ENCODE results near the gene POLK. TPM values are rescaled to one million over a fixed set of nuclear protein-coding genes. Genes with fewer than 3 reads are reported as not detected.

POLK gene
- total and polyA plus RNA-seq, 8 donors: 3.7 to 145 (median 21.2) TPM

DNA sequence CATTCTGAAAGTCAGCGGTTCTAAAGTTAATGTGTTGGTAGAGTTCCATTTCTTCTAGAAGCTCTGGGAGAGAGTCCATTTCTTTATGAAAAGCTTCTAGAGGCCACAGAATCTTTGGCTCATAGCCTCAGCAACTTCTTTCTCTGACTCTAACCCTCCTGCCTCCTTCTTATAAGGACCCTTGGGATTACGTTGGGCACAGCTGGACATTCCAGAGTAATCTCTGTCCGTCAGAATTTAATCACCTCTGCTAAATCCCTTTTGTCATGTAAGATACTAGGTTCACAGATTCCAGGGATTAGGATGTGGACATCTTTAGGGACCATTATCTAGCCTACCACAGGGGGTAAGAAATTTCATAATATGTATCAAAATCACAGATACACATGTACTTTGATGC lies 77.0 kb downstream of the POLK start:
- Histone ChIP-seq H3K27me3 (no peaks in the 10 kb centered on the region), H3K4me3 (no peak overlapping the region), H3K9me3 (no peaks in the 10 kb centered on the region), H3K27ac (no peak overlapping the region), H3K36me3 (peaks cover 8 to 67% (median 64%) of the 10 kb centered on the region in 4 donors), H3K4me1 (no peaks in the 10 kb centered on the region)
- intact Hi-C loops (cut with DNase I; ENCODE audit: low total_unique reads): no loop called here
- DNase-seq: no peak
- WGBS, 5 donors: 82 to 94% (median 90%) methylated on average over 3 of the region's 3 CpGs
- TF ChIP-seq POLR2A (IDR thresholded peaks at IDR 0.05): no peak
- no peak for TF ChIP-seq POLR2AphosphoS5 (IDR thresholded peaks at IDR 0.05)
- no peak for TF ChIP-seq CTCF (IDR thresholded peaks at IDR 0.05)
- no peak for TF ChIP-seq EP300 (IDR thresholded peaks at IDR 0.05)

GRCh38 chr5:75600535-75600934 lies 88.8 kb downstream of the POLK start:
- TF ChIP-seq POLR2AphosphoS5 (IDR thresholded peaks at IDR 0.05): no peak
- no peak for TF ChIP-seq EP300 (IDR thresholded peaks at IDR 0.05)
- TF ChIP-seq POLR2A (IDR thresholded peaks at IDR 0.05): no peak
- no peak for TF ChIP-seq CTCF (IDR thresholded peaks at IDR 0.05)
- H3K27ac ChIP-seq: no peak overlapping the region
- peaks cover 2 to 52% (median 32%) of the 10 kb centered on the region in 4 donors for H3K36me3 ChIP-seq
- H3K4me1 ChIP-seq: no peaks in the 10 kb centered on the region
- intact Hi-C loops (cut with DNase I; ENCODE audit: low total_unique reads): no loop called here
- no peak overlapping the region for H3K4me3 ChIP-seq
- H3K9me3 ChIP-seq: no peaks in the 10 kb centered on the region
- no peak for DNase-seq
- no peaks in the 10 kb centered on the region for H3K27me3 ChIP-seq

DNA sequence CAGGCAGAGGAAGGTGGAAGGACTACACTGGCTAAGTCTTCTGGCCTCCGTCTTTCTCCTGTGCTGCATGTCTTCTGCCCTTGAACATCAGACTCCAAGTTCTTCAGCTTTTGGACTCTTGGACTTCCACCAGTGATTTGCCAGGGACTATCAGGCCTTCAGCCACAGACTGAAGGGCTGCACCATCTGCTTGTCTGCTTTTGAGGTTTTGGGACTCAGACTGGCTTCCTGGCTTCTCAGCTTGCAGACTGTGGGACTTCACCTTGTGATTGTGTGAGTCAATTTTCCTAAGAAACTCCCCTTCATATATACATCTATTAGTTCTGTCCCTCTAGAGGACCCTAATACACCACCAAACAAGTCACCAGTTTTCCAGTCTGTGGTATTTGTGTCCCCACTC lies 89.9 kb downstream of the POLK start:
- peaks cover 0 to 45% (median 25%) of the 10 kb centered on the region in 4 donors for H3K36me3 ChIP-seq
- intact Hi-C loops (cut with DNase I; ENCODE audit: low total_unique reads): no loop called here
- TF ChIP-seq EP300 (IDR thresholded peaks at IDR 0.05) (no peak), CTCF (IDR thresholded peaks at IDR 0.05) (no peak), POLR2AphosphoS5 (IDR thresholded peaks at IDR 0.05) (no peak), POLR2A (IDR thresholded peaks at IDR 0.05) (no peak)
- H3K27ac ChIP-seq: no peak overlapping the region
- no peaks in the 10 kb centered on the region for H3K4me1 ChIP-seq
- 93 to 100% (median 97%) methylated on average over 1 of the region's 1 CpG for WGBS, 5 donors
- no peak for DNase-seq
- no peaks in the 10 kb centered on the region for H3K27me3 ChIP-seq
- H3K4me3 ChIP-seq: no peak overlapping the region
- H3K9me3 ChIP-seq: no peaks in the 10 kb centered on the region

DNA sequence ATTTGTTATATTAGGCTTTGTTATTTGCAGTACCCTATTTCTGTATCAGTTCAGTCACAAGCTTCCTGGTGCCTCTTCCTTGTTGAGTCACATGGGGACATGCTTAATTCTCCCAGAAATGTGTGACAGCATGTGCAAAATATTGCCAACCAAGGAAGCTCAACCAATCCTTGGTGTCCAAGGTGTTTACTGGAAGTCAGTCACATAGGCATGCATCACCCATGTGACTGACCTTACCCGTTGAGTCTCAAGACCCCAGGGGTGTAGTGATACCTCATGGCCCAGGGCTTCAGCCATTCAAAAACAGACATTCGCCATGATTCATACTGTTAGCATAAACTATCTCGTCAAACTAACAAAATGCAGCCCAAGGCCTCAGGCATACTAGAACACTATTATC lies 90.3 kb downstream of the POLK start:
- Histone ChIP-seq H3K27me3 (no peaks in the 10 kb centered on the region), H3K36me3 (peaks cover 0 to 41% (median 22%) of the 10 kb centered on the region in 4 donors), H3K9me3 (no peaks in the 10 kb centered on the region), H3K4me1 (no peaks in the 10 kb centered on the region), H3K4me3 (no peak overlapping the region), H3K27ac (no peak overlapping the region)
- intact Hi-C loops (cut with DNase I; ENCODE audit: low total_unique reads): no loop called here
- DNase-seq: no peak
- 82 to 90% (median 87%) methylated on average over 3 of the region's 3 CpGs for WGBS, 5 donors
- TF ChIP-seq CTCF (IDR thresholded peaks at IDR 0.05) (no peak), EP300 (IDR thresholded peaks at IDR 0.05) (no peak), POLR2A (IDR thresholded peaks at IDR 0.05) (no peak), POLR2AphosphoS5 (IDR thresholded peaks at IDR 0.05) (no peak)
